CD4-positive, alpha-beta memory T cell (primary cell): ENCODE measurements around the gene TM9SF4. TPM values are rescaled to one million over a fixed set of nuclear protein-coding genes. Genes with fewer than 3 reads are reported as not detected.

Experiments used
- CTCF ChIA-PET: fragments of 350-600 bp; sonication (Branson Sonifier 250); formaldehyde crosslinking; loops from one replicate; lab custom pipeline; 2021; ENCODE audit warnings: inconsistent platforms; ENCODE audit not compliant: partially characterized antibody; lab: Charles Lee
- POLR2A ChIA-PET: fragments of 350-600 bp; sonication (Branson Sonifier 250); formaldehyde crosslinking; loops from one replicate; lab custom pipeline; 2021; ENCODE audit not compliant: partially characterized antibody; lab: Charles Lee
- DNase-seq, 5 donors: peaks; one replicate each; pipeline versions ENCODE4 v3.0.0 to v3.0.0-alpha.2; 2020 to 2022; ENCODE audit warnings: mixed read lengths in 1 of 5
- H3K27ac ChIP-seq: one replicate; pipeline ENCODE4 v1.7.0; 2013; ENCODE audit warnings: low read depth, low read length
- H3K27me3 ChIP-seq: 2 replicates; pipeline ENCODE4 v1.7.0; 2013; ENCODE audit warnings: mild to moderate bottlenecking, low read length, moderate library complexity; ENCODE audit not compliant: insufficient read depth
- H3K36me3 ChIP-seq: 2 replicates; pipeline ENCODE4 v1.7.0; 2013; ENCODE audit warnings: mild to moderate bottlenecking, low read length, moderate library complexity; ENCODE audit not compliant: insufficient read depth
- H3K4me1 ChIP-seq: 2 replicates; pipeline ENCODE4 v1.7.0; 2013; ENCODE audit warnings: mild to moderate bottlenecking, low read length, moderate library complexity; ENCODE audit not compliant: insufficient read depth
- H3K4me3 ChIP-seq, 2 donors: one replicate each; pipeline ENCODE4 v1.7.0; 2013; ENCODE audit warnings: low read length in 2 of 2, mild to moderate bottlenecking in 1 of 2
- H3K9me3 ChIP-seq, 2 donors: one replicate each; pipeline ENCODE4 v1.7.0; 2013; ENCODE audit warnings: low read length in 2 of 2, control low read depth in 1 of 2; ENCODE audit not compliant: control insufficient read depth in 1 of 2
- H3K27ac Mint-ChIP-seq, 7 donors: one replicate each; pipeline ENCODE4 v1.8.0; 2020 to 2021; ENCODE audit warnings: mixed read lengths in 7 of 7, mild to moderate bottlenecking in 6 of 7, inconsistent platforms in 3 of 7, moderate library complexity in 3 of 7
- H3K27me3 Mint-ChIP-seq, 2 donors: one replicate each; pipeline ENCODE4 v1.8.0; 2020 to 2021; ENCODE audit warnings: mixed read lengths in 2 of 2
- H3K36me3 Mint-ChIP-seq, 2 donors: one replicate each; pipeline ENCODE4 v1.8.0; 2020 to 2021; ENCODE audit warnings: mixed read lengths in 2 of 2, inconsistent platforms in 1 of 2, mild to moderate bottlenecking in 1 of 2
- H3K4me1 Mint-ChIP-seq, 4 donors: one replicate each; pipeline ENCODE4 v1.8.0; 2020 to 2021; ENCODE audit warnings: mixed read lengths in 4 of 4, mild to moderate bottlenecking in 1 of 4
- H3K4me3 Mint-ChIP-seq, 8 donors: one replicate each; pipeline ENCODE4 v1.8.0; 2020 to 2021; ENCODE audit warnings: mixed read lengths in 8 of 8, mild to moderate bottlenecking in 7 of 8, moderate library complexity in 6 of 8, inconsistent platforms in 3 of 8
- H3K9me3 Mint-ChIP-seq, 8 donors: one replicate each; pipeline ENCODE4 v1.8.0; 2020 to 2021; ENCODE audit warnings: mixed read lengths in 8 of 8, mild to moderate bottlenecking in 5 of 8, inconsistent platforms in 3 of 8, moderate library complexity in 1 of 8
- intact Hi-C: fragments of 100-400 bp; cut with micrococcal nuclease; formaldehyde crosslinking; loops from one replicate; pipeline ENCODE4 v1.15.1; 2023
- polyA plus RNA-seq, 2 donors: library from polyadenylated mRNA; unstranded; fragments of 300-500 nt; fragmentation: Illumina TruSeq; gene quantifications; one replicate each; pipeline ENCODE4 v1.2.3, GENCODE V29; 2021
- total RNA-seq, 2 experiments: library from RNA; stranded (reverse); gene quantifications; one replicate each; pipeline ENCODE4 v1.2.3, GENCODE V29; 2021

Gene TM9SF4
- total and polyA plus RNA-seq, 4 experiments from 2014 or later: 33.4 to 40.7 (median 36.7) TPM

DNA sequence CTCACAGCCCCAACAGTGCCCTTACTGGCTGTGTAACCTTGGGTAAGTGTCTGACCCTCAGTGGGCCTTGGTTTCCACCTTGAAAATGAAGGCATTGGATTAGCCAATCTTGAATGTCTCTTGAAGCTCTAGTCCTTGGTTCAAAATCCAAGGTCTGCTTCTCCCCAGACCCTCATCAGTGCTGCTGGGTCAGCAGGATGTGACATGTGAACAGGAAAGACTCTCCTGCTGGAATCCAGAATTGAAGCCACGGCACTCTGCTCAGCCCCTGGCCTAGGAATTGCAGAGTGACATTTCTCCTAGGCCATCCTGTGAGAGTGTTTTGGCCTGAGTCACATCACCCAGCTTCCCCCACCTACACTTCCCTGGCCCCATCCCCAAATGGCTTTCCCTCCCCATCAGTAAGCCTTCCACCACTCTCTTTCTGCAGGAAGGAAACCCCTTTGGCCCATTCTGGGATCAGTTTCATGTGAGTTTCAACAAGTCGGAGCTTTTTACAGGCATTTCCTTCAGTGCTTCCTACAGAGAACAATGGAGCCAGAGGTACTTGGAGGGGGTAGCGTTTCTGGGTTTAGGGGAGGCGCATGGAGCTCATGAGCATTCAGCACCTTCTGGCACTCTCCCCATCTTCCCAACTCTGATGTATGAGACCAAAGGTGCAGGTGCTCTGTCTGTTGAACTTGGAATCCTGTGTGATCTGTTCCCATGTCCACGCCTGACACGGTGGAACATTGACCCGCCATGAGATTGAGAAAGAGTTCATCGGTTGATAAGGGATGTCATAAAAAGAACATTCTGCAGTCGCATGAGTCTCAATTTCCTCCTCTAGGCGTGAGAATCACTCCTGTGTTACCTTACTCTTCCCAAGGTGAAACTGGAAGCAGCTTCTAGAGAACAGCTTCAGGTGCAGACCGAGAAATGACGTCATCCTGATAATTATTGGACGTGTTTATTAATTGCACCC lies 106.9 kb downstream of the TM9SF4 start:
- Histone ChIP-seq H3K27ac (no peak overlapping the region), H3K36me3 (peaks cover 56% of the 10 kb centered on the region), H3K4me3 (no peak overlapping the region), H3K27me3 (no peaks in the 10 kb centered on the region), H3K4me1 (no peaks in the 10 kb centered on the region), H3K9me3 (no peaks in the 10 kb centered on the region)
- ChIA-PET CTCF (no interaction called here), POLR2A (no interaction called here)
- H3K4me1 Mint-ChIP-seq: peaks cover 9 to 12% (median 10%) of the 10 kb centered on the region in 4 donors
- no peaks in the 10 kb centered on the region for H3K9me3 Mint-ChIP-seq
- peak overlapping the region in 1 of 7 donors; percentile 4 for H3K27ac Mint-ChIP-seq
- peaks cover 32 to 73% of the 10 kb centered on the region in 2 donors for H3K36me3 Mint-ChIP-seq
- no peaks in the 10 kb centered on the region for H3K27me3 Mint-ChIP-seq
- no peak overlapping the region for H3K4me3 Mint-ChIP-seq
- intact Hi-C loops: no loop called here
- DNase-seq: no peak

Other genes starting within 250 kb of the TM9SF4 start
- not detected for gene DUSP15, start 239.2 kb upstream of the TM9SF4 start, total RNA-seq
- not detected for gene DUSP15, start 239.2 kb upstream of the TM9SF4 start, polyA plus RNA-seq
- gene TTLL9, start 239.1 kb upstream of the TM9SF4 start, total RNA-seq: not detected
- under 1 TPM in 1 of 2 donors, not detected in 1; 0.25 TPM for gene TTLL9, start 239.1 kb upstream of the TM9SF4 start, polyA plus RNA-seq
- gene PDRG1, start 157.7 kb upstream of the TM9SF4 start, total RNA-seq: 10 to 100 TPM; 12.6 to 13.8 TPM
- gene PDRG1, start 157.7 kb upstream of the TM9SF4 start, polyA plus RNA-seq: 10 to 100 TPM; 12.7 to 16.8 TPM
- gene XKR7, start 141.6 kb upstream of the TM9SF4 start, total RNA-seq: not detected
- gene XKR7, start 141.6 kb upstream of the TM9SF4 start, polyA plus RNA-seq: not detected
- not detected for gene CCM2L, start 99.3 kb upstream of the TM9SF4 start, total RNA-seq
- gene CCM2L, start 99.3 kb upstream of the TM9SF4 start, polyA plus RNA-seq: not detected
- gene HCK, start 57.5 kb upstream of the TM9SF4 start, total RNA-seq: 1 to 10 TPM; 1.0 to 1.3 TPM
- gene HCK, start 57.5 kb upstream of the TM9SF4 start, polyA plus RNA-seq: under 1 TPM; 0.09 to 0.48 TPM
- 10 to 100 TPM; 18.7 to 20.7 TPM for gene PLAGL2, start 98.0 kb downstream of the TM9SF4 start, total RNA-seq
- gene PLAGL2, start 98.0 kb downstream of the TM9SF4 start, polyA plus RNA-seq: 1 to 10 TPM; 1.1 to 5.3 TPM
- 10 to 100 TPM; 19.7 to 20.8 TPM for gene POFUT1, start 98.2 kb downstream of the TM9SF4 start, total RNA-seq
- 10 to 100 TPM; 13.0 to 17.8 TPM for gene POFUT1, start 98.2 kb downstream of the TM9SF4 start, polyA plus RNA-seq
- 10 to 100 TPM; 14.2 to 14.5 TPM for gene KIF3B, start 167.9 kb downstream of the TM9SF4 start, total RNA-seq
- 1 to 10 TPM; 1.6 to 5.2 TPM for gene KIF3B, start 167.9 kb downstream of the TM9SF4 start, polyA plus RNA-seq
- gene ASXL1, start 248.6 kb downstream of the TM9SF4 start, total RNA-seq: 100 to 1,000 TPM; 126 to 127 TPM
- gene ASXL1, start 248.6 kb downstream of the TM9SF4 start, polyA plus RNA-seq: 10 to 100 TPM in 1 of 2 donors, 1 to 10 TPM in 1; 8.8 to 20.1 TPM